DMS153 treated with DMSO at 0.1 percent for 48 hours (cell line): ENCODE data around the gene RDH11.
A peak's percentile ranks its signal among the peaks of the same experiment; 100 is the strongest.
"Not testable (repeated sequence)": the region's sequence is repeated elsewhere in the genome, so short reads cannot be mapped to it uniquely, and the experiment has no call there.

Experiments
- DNase-seq: peaks from one replicate; lab custom pipeline; 2025; ENCODE audit not compliant: unreplicated experiment; lab: John Stamatoyannopoulos, UW

The RDH11 gene

GRCh38 chr14:67695394-67695949 lies at the start of gene RDH11:
TSS of gene RDH11 (minus strand) at chr14:67695764. CDS start at chr14:67695703, 61 bp downstream.
- peak; percentile 82 for DNase-seq

- DNase-seq = no peak
Observed at GRCh38 chr14:67744046-67744445, 48.5 kb upstream of the RDH11 start.

- no peak for DNase-seq
Observed at GRCh38 chr14:67738740-67739504, 43.4 kb upstream of the RDH11 start.

GRCh38 chr14:67736771-67737170 lies 41.2 kb upstream of the RDH11 start:
- no peak for DNase-seq

- DNase-seq = no peak
Observed at GRCh38 chr14:67735336-67736147, 40.0 kb upstream of the RDH11 start.

- no peak for DNase-seq
Observed at GRCh38 chr14:67734675-67735074, 39.1 kb upstream of the RDH11 start.

- no peak for DNase-seq
Observed at GRCh38 chr14:67733616-67734015, 38.1 kb upstream of the RDH11 start.

GRCh38 chr14:67729072-67729885 lies 33.7 kb upstream of the RDH11 start:
- DNase-seq = no peak

- no peak for DNase-seq
Observed at GRCh38 chr14:67728258-67728657, 32.7 kb upstream of the RDH11 start.

- no peak for DNase-seq
Observed at GRCh38 chr14:67727361-67727760, 31.8 kb upstream of the RDH11 start.

- no peak for DNase-seq
Observed at GRCh38 chr14:67725171-67725570, 29.6 kb upstream of the RDH11 start.

GRCh38 chr14:67722293-67722692 lies 26.7 kb upstream of the RDH11 start:
- DNase-seq = no peak

GRCh38 chr14:67721875-67722274 lies 26.3 kb upstream of the RDH11 start:
- DNase-seq = no peak

- DNase-seq = no peak
Observed at GRCh38 chr14:67719866-67720265, 24.3 kb upstream of the RDH11 start.

- DNase-seq = not testable (repeated sequence)
Observed at GRCh38 chr14:67719385-67719784, 23.8 kb upstream of the RDH11 start.

GRCh38 chr14:67718265-67718664 lies 22.7 kb upstream of the RDH11 start:
- DNase-seq = no peak

GRCh38 chr14:67717048-67717447 lies 21.5 kb upstream of the RDH11 start:
- no peak for DNase-seq

GRCh38 chr14:67710209-67710608 lies 14.6 kb upstream of the RDH11 start:
- no peak for DNase-seq

GRCh38 chr14:67709796-67710195 lies 14.2 kb upstream of the RDH11 start:
- DNase-seq = not testable (repeated sequence)

- DNase-seq = not testable (repeated sequence)
Observed at GRCh38 chr14:67709346-67709745, 13.8 kb upstream of the RDH11 start.

GRCh38 chr14:67705211-67705610 lies 9.6 kb upstream of the RDH11 start:
- no peak for DNase-seq
